GM23248 (cell line): Measurements from ENCODE around the gene UNC5C.

Experiments
- EZH2 ChIP-seq: fragments of 200-600 bp; sonication (generic); IDR thresholded peaks from 2 replicates; pipeline ENCODE4 v1.6.1; 2018; ENCODE audit warnings: antibody characterized with exemption, mild to moderate bottlenecking; ENCODE audit not compliant: insufficient read depth, poor library complexity, severe bottlenecking
- EZH2phosphoT487 ChIP-seq: fragments of 200-600 bp; sonication (generic); IDR thresholded peaks from 2 replicates; pipeline ENCODE4 v1.6.1; 2018; ENCODE audit warnings: antibody characterized with exemption, moderate library complexity, mild to moderate bottlenecking, low read depth; ENCODE audit not compliant: insufficient read depth

DNA sequence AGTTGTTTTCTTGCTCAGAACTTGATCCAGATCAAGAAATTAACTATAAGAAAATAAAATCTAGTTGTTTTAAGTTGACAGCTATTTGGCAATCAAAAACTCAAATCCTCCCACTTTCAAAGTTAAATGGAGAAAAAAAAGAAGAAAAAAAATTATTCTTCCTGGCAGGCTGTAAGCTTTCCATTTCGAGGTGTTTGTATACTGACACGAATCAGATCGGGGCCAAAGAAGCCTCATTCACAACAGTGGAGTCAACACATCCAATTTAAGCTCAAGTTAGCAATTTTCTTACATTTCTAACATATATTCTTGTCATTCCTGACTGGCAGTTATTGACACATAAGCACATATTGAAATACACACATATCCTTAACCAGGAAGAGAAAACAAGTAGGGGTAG is 119.4 kb downstream of the UNC5C start:
- TF ChIP-seq EZH2 = no peak
- no peak for TF ChIP-seq EZH2phosphoT487
